GM12864 (cell line): ENCODE results near the gene SEC61G.

Experiments used
- DNase-seq: peaks from one replicate; pipeline ENCODE4 v3.0.0-alpha.2; 2011; ENCODE audit warnings: low read depth
- H3K4me3 ChIP-seq: 2 replicates; pipeline ENCODE4 v1.5.1; 2011; ENCODE audit warnings: mild to moderate bottlenecking, low read depth, low read length, control low read depth
- TF ChIP-seq, protein P1 (sequence below): IDR thresholded peaks from 2 replicates; pipeline ENCODE4 v1.5.1; 2011; ENCODE audit warnings: low read depth, mild to moderate bottlenecking, moderate library complexity, low read length, control low read depth, inconsistent platforms; ENCODE audit errors: missing control alignments

The SEC61G gene

DNA sequence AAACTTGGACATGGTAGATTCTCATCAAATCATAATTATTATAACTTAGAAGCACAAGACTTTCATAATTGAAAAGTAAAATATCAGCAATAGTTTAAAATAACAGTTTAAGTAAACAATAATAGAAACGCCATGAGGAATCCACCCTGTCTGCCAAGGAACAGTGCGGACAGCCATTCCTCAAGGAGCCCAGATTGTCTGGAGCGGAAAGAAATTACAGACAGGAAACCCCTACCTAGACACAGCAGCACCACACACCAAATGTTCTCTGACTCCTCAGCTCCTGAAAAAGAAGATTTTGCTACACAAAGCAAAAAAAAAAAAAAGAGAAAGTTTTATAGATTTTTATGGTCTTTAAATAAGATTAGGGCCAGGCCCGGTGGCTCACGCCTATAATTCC, 21.5 kb upstream of the SEC61G start:
- DNase-seq, result no peak
- TF ChIP-seq, protein P1, sequence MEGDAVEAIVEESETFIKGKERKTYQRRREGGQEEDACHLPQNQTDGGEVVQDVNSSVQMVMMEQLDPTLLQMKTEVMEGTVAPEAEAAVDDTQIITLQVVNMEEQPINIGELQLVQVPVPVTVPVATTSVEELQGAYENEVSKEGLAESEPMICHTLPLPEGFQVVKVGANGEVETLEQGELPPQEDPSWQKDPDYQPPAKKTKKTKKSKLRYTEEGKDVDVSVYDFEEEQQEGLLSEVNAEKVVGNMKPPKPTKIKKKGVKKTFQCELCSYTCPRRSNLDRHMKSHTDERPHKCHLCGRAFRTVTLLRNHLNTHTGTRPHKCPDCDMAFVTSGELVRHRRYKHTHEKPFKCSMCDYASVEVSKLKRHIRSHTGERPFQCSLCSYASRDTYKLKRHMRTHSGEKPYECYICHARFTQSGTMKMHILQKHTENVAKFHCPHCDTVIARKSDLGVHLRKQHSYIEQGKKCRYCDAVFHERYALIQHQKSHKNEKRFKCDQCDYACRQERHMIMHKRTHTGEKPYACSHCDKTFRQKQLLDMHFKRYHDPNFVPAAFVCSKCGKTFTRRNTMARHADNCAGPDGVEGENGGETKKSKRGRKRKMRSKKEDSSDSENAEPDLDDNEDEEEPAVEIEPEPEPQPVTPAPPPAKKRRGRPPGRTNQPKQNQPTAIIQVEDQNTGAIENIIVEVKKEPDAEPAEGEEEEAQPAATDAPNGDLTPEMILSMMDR, result no peak
- H3K4me3 ChIP-seq, result no peak overlapping the region

DNA sequence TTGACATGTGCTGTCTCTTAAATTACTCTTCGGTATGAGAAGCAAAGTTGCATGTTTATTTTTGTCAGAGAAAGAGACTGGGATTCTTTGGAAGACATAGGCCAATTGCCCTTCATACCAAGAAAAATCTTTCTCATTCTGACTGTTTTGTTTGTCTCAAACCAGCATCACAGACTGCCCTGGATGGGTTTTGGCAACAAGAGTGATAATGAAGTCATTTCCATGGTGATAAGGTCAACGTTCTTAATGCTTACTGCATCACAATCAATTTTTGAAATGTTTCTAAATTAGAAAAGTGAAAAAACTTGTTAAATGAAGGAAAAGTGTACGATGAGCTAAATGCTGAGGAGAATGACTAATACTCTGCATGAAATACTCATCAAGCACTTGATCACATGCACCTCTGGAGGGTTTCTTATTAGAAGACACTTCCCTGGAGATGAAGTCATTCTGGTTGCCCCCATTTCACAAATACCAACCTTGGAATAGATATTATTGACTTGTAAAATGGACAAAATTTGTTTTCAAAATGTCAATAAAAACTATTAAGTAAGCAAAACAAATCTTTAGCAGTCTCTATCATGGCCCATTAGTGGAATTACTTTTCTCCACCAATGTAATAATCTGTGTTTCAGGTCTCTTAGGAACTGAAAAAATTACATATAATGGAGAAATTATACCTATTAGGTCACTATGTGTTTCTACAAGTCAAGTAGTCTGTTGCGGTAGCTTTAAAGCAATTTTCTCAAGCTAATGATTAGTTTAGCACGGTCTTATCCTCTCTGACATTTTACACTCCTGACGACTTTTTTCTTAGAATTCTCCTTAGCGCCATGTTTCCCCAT, 19.9 kb upstream of the SEC61G start:
- TF ChIP-seq, protein P1, result no peak
- no peak overlapping the region for H3K4me3 ChIP-seq
- no peak for DNase-seq

DNA sequence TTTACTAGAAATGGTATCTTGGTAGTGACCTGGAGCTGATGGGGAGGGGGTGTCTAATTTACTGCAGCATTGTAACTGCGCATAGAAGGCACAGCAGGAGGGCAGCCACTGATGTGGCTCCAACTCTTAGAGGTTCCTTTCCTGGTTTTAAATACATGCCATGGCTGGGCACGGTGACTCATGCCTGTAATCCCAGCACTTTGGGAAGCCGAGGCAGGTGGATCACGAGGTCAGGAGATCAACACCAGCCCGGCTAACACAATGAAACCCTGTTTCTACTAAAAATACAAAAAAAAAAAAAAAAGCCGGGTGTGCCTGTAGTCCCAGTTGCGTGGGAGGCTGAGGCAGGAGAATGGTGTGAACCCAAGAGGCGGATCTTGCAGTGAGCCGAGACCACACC, 19.2 kb upstream of the SEC61G start:
- H3K4me3 ChIP-seq, result no peak overlapping the region
- TF ChIP-seq, protein P1, result no peak
- no peak for DNase-seq

DNA sequence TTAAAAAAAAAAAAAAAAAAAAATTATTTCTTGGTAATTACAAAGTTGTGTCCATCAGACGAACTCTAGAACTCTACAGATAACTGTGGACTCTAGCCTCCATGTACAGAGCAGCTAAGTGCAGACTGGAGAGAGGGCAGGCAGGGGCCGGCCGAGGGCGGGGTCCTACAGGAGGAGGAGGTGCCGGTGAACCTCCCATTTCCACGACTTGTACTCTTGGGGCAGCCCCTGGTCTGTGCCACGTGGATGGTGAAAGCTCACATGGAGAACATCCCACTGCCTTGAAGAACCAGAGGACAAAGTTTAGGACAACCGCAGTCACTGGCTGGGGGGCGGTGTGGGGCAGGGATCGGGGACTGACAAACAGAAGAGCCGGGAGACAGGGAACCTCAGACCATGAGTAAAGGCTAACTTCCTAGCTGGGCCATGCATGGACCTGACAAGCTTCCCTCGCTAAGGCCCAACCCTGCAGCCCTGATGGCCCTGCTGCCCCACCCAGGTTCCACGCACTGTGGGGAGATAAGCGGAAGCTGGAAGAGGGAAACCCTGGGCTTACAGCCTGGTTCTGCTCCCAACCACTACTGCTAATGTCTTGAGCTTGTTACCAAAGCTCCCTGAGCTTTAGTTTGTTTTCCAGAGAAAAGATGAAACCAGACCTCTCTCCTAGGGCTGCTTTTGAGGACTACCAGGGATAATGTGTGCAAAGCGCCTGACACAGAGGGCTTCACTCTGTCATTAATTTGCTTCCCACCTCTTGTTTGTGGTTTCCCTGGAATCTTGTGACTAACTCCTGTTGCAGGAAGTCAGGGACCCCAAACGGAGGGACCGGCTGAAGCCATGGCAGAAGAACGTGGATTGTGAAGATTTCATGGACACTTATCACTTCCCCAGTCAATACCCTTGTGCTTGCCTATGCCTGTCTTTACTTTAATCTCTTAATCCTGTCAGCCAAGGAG, 16.1 kb upstream of the SEC61G start:
- TF ChIP-seq, protein P1, result no peak
- no peak overlapping the region for H3K4me3 ChIP-seq
- DNase-seq, result no peak

DNA sequence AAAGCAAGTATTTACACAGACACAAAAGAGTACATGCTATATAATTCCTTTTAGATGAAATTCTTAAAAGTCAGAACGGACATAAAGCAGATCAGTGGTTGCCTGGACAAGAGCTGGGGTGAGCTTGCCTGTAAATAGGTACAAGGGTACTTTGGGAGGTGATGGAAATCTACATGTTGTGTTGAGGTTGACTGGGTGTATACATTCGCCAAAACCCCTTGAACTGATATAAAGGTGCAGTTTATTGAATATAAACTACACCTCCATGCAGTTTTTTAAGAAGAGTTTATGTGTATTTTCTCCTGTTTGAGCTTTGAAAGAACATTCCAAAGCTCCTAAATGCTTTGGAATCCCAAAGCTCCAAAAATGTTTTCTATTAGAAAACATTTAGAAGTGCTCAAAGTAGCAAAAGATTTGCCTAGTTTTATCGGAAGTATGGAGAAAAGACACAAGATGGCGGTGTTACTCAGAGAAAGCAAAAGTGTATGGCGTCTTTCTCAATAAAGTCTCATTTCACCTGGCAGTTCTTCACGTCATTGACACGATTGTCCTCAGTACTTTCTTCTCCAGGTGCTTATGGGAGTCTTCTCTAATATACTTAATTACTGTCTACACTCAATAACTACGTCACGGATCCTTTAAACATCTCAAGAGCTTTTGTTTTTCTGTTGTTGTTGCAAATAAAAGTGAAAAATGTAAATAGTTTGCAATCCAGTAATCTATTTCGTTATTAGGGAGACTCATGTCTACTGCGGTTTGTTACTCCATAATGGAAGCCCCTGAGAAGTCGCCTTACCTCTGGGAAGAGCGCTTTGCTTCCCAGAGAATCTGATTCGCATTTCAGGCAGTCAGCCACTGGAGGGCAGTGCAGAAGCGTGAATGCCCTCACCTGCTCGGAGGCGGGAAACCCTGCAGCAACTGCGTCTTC, 14.7 kb upstream of the SEC61G start:
- no peak overlapping the region for H3K4me3 ChIP-seq
- no peak for DNase-seq
- TF ChIP-seq, protein P1, result peak; percentile 84

DNA sequence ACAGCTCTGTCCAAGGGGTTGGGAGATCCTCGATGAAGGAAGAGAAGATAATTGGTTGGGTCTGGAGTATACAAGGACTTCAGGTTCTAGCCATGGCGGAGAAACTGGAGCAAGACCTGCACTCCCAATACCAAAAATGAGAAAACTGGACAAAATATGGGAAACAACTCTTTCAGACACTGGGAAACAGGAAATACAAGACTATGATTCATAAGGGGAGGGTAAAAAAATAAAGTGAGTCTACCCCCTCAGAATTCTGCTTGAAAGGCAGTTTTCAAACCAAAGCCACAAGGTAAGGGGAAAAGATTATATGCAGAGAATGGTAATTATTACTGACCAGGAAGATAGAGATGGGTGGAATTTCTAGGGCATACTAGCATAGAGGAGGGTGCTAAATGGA, 10.2 kb upstream of the SEC61G start:
- no peak overlapping the region for H3K4me3 ChIP-seq
- DNase-seq, result no peak
- TF ChIP-seq, protein P1, result no peak
